HG03342 (cell line): ENCODE results near the gene POLD3.
"Not testable (repeated sequence)": the region's sequence is repeated elsewhere in the genome, so short reads cannot be mapped to it uniquely, and the experiment has no call there.

Experiments
- ATAC-seq: cut with Tn5 transposase; IDR thresholded peaks from one replicate; pipeline ENCODE4 v1.9.1; 2021; ENCODE audit warnings: mild to moderate bottlenecking, moderate library complexity; ENCODE audit not compliant: unreplicated experiment

Gene POLD3

DNA sequence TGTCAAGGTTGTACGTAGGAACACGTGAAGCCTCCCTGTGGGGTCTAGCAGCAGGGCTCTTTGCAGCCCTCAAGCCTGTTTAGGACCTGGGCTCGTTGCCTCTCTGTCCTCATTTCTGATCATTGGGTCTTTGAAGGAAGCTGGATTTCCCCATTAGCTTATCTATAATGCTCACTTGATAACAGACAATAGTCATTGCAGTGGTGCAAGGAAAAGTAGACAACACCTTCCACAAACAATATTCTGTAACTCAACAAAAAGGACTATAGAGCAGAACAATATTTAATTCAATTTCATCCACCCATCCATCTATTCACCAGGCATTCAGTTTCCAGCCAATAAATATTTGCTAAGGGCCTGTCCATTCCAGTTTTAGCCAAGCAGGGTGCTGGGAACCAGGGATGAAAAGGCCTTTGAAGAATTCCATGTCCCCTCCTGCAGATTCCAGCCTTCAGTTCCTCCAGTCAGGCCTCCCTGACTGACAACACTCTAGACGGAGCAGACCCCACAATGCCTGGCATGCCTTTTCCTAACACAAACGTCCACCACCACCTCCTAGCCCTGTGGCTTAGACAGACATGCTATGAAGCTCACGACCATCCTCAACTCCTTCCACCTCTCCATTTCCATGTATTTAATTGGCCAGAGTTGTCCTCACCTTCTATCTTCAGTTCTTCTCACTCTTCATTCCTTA is 12.7 kb upstream of the POLD3 start:
- ATAC-seq, result no peak

DNA sequence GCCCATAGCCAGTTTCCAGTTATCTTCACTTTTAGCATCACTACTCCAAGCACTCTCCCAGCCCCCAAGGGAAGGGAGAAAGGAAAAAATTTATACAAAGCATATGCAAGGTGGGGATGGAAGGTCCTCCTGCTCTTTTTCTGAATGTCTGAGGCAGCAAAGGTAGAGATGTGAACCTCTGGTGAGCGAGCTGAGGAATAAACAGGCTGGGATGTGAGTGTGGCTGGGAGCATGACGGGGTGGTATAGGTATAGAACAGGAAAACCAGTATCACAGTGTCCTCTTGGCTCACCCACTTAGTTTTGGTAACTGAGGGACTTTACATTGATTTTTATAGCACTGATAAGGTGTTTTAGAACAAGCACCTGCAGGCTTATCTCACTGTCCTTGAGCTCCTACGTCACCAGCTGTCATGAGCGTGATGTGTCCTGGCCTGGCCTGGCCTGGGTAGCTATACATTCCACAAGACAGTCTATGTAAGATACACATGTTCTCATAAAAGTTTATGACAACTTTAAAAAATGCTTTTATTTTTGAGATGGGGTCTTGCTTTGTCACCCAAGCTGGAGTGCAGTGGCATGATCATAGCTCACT is 10.3 kb upstream of the POLD3 start:
- ATAC-seq, result no peak

GRCh38 chr11:74583024-74583624 is 9.3 kb upstream of the POLD3 start:
- no peak for ATAC-seq

- ATAC-seq, result not testable (repeated sequence)
These were observed 1.9 kb upstream of the POLD3 start for GRCh38 chr11:74590492-74590891.

DNA sequence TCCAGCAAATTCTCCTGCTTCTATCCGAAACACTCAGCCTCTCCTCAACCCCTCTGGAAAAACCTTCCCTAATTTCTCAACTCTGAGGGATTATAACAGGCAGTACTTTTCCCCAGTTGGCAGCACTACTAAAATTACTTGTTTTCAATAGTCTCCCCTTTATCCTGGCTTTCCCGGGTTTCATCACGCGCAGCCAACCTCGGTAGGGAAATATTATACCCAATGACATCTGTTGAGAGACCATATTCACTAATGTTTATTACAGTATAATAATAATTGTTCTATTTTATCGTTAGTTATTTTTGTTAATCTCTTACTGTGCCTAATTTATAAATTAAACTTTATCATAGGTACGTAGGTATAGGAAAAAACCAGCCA is 330 bp upstream of the POLD3 start:
- ATAC-seq, result no peak

DNA sequence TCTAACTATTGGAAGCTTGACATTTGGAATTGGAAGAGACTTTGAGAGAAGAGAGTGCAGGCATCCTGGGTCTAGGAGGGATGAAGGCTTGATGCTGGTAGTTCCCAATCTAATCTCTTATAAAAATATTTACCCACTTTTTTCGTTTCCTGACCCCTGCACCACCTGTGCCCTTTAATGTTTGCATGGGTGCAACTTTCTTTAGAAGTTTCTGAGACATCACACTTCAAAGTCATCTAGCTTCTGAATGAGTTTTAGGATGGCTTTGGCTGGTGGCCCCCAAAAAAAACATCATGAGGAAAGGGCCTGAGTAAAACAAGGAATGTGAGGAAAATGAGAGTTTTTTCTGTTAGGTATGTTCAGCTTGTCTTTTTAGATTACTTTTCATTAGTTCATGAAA is 1.1 kb downstream of the POLD3 start:
- no peak for ATAC-seq

DNA sequence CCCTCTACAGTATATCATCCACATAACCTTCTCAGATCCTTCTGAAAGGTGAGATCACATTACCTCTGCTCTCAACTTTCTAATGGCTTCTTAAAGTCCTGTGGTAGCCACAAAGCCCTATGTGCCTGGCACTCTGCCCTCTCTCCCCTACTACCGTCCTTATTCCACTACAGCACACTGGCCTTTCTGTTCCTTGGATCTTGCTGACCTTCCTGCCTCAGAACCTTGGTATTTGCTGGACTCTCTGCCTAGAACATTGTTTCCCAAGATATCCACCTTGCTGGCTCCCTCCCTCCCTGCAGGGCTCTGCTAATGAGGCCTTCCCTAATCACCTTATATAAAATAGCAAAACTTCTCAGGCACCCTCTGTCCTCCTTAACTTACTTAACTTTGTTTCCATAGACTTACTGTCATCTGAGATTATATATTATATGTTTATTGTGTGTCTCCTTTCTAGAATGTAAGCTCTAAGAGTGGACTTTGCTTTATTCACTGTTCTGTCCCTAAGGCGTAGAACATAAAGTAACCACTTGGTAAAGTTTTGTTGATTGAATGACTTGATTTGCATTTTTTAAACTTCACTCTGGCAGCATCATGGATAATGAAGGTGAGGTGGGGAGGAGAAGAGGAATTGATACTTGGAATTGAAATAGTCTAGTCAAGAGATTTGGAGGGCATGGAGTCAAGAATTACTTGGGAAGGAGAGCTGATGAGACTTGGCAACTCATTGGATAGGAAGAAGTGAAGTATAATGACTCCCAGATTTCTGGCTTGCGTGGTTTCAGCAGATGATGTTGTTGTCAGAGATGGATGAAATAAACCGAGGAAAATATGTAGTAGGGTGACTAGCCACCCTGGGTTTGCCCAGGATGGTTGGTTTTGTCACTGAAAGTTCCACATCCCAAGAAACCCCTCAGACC is 10.5 kb downstream of the POLD3 start:
- ATAC-seq, result no peak

DNA sequence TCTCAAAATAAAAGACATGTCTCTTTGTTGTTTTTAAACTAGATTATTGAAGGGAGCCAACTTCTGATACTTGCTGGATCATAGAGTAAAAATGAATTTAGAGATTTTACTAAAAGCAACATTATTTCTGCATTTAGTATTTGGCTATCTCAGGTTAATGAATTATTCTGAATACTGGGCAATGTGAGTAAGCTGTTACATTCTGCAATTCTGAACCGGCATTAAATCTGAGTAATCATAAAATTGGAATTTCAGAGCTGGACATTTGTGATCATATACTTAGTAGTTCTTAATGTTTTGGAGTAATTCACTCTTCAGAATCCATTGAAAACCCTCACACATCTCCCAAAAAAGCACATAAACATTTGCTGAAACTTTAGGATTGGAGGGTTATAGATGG is 11.5 kb downstream of the POLD3 start:
- ATAC-seq, result no peak

GRCh38 chr11:74604311-74604710 is 11.9 kb downstream of the POLD3 start:
- no peak for ATAC-seq

DNA sequence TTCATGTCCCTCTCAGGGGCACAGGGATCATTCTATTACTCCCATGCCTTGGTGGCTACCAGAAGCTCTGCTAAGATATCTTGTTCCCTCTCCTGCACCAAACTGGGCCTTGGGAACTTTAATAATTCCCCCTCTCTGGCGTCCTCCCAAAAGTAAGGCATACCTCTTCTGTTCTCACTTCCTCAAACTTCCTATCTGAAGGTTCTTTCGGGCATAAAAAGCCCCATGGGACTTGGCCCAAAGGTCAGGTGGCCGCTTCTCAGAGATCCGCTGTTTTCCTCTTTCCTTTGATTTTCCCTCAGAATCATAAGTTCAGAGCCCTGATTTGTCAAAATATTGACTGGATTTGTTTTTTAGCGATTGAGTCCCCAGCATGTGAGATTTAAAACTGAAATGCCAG is 13.0 kb downstream of the POLD3 start:
- no peak for ATAC-seq

DNA sequence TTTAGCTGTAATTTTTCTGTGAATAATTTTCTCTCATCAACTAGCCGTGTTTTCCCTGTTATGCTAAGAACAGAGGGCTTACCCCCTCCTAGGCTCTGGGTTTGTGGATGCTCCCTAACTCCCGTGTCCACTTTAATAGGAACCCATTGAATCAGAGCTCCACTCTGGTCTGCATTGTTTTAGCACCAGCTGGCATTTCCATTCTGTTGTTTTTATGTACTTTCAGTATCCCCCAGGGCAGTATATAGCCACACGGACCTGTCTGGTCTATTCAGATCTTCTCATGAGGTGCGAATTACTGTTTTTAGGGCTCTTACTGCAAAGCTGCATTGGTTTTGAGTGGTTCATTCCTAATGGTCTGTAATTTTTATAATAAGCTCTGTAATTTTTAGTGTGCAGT is 16.0 kb downstream of the POLD3 start:
- ATAC-seq, result no peak

DNA sequence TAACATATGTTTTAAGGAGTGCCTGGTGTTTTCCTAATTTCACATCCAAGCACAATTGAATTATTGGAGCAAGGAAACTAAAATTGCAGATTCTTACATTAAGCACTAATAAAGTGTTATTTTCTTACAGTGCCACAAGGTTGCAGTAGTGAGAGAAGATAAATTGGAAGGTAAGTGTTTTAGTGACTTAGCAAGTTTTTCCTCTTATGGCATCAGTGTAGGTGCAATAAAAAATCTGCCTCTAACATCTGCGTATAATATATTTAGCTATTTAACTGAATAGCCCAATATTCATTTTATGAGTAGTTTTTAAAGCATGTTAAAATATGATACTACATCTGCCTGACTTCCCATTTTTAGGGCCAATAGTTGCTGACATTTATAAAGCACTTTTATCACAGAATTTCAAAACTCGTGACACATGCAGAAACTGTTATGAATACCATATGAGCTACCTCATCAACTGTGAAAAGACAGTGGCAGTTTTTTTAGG is 19.0 kb downstream of the POLD3 start:
- ATAC-seq, result no peak

GRCh38 chr11:74612877-74613276 is 20.5 kb downstream of the POLD3 start:
- ATAC-seq, result no peak

DNA sequence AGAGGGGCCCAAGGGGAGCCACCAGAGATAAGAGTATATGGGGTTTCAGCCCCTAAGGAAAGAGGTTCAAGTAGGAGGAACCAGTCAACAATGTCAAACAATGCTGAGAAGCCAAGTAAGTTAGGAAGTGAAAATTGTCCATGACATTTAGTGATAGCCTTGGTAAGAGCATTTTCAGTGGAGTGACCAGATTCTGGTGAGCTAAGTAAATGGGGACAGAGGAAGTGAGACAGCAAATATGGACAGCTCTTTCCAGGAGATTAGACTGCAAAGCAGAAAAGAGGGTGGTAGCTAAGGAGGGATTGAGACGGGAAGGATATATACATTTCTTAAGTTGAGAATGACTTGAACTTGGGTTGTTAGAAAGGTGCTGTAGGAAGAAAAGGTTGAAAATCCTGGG is 22.9 kb downstream of the POLD3 start:
- no peak for ATAC-seq

GRCh38 chr11:74615988-74616387 is 23.6 kb downstream of the POLD3 start:
- no peak for ATAC-seq

DNA sequence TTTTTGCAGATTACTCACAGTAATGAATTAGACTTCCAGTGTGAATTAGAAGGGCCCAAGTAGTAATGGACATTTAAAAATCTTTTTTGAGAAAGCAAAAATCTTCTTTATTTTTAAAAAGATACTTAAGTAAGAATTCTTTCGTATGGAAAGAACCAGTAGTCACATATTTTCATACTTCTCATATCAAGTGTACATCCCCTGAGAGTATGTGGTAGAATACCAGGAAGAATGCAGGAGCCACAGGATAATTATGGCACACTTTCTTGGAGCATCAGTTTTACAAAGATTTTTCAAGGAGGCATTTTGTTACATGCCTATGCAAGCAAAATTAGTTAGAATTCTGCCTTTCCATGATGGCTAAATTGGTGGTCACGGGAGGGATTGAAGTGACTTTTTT is 28.1 kb downstream of the POLD3 start:
- ATAC-seq, result no peak

DNA sequence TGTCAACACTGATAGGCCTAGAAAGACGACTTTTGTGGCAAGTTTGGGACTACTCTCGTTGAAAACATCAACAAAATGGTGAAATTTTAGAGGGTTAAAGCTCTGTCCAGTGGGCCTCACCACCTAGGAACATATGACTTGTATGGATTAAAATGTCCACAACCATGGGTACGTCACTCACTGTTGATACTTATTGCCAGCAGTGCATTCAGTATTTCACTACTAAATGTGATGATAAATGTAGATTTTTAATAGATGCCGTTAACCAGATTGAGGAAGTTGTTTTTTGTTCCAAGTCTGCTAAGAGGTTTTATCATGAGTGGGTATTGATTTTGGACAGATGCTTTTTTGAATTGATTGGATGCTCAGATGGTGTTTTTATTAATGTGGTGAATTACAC is 33.7 kb downstream of the POLD3 start:
- no peak for ATAC-seq

GRCh38 chr11:74626604-74627003 is 34.2 kb downstream of the POLD3 start:
- no peak for ATAC-seq

DNA sequence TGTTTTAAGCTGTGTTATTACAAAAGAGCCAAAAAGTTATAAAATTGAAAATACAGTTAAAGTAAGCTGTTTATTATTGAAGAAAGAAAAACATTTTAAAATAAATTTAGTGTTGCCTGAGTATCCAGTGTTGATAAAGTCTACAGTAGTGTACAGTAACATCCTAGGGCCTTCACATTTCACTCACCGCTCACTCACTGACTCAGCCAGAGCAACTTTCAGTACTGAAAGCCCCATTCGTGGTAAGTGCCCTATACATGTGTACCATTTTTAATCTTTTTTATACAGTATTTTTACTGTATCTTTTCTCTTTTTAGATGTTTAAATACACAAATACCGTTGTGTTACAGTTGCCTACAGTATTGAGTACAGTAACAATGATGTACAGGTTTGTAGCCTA is 35.0 kb downstream of the POLD3 start:
- no peak for ATAC-seq

GRCh38 chr11:74630043-74630442 is 37.7 kb downstream of the POLD3 start:
- no peak for ATAC-seq
